ENCODE measurements around the gene SH3PXD2B. TPM values are rescaled to one million over a fixed set of nuclear protein-coding genes. Genes with fewer than 3 reads are reported as not detected.
"Not testable (repeated sequence)": the region's sequence is repeated elsewhere in the genome, so short reads cannot be mapped to it uniquely, and the experiment has no call there.

SH3PXD2B gene
- total and polyA plus RNA-seq, 8 donors = 4.2 to 24.9 (median 11.0) TPM

- Histone ChIP-seq H3K27ac (no peak overlapping the region), H3K27me3 (no peaks in the 10 kb centered on the region), H3K4me3 (no peak overlapping the region), H3K4me1 (no peaks in the 10 kb centered on the region), H3K9me3 (no peaks in the 10 kb centered on the region), H3K36me3 (no peaks in the 10 kb centered on the region)
- intact Hi-C loops (cut with DNase I) = loop anchor here in 1 of 3 donors (10.0 kb wide), 1 partner anchor 222 kb away; no protein-coding TSS in a partner anchor
- TF ChIP-seq, protein P1, sequence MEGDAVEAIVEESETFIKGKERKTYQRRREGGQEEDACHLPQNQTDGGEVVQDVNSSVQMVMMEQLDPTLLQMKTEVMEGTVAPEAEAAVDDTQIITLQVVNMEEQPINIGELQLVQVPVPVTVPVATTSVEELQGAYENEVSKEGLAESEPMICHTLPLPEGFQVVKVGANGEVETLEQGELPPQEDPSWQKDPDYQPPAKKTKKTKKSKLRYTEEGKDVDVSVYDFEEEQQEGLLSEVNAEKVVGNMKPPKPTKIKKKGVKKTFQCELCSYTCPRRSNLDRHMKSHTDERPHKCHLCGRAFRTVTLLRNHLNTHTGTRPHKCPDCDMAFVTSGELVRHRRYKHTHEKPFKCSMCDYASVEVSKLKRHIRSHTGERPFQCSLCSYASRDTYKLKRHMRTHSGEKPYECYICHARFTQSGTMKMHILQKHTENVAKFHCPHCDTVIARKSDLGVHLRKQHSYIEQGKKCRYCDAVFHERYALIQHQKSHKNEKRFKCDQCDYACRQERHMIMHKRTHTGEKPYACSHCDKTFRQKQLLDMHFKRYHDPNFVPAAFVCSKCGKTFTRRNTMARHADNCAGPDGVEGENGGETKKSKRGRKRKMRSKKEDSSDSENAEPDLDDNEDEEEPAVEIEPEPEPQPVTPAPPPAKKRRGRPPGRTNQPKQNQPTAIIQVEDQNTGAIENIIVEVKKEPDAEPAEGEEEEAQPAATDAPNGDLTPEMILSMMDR (IDR thresholded peaks at IDR 0.05) = no peak
- no peak for FAIRE-seq
- ATAC-seq = no peak
- DNase-seq = no peak
- WGBS, 2 donors = 87 to 88% methylated on average over 15 of the region's 15 CpGs
Observed at GRCh38 chr5:172482156-172483020, 28.1 kb upstream of the SH3PXD2B start.

- intact Hi-C loops (cut with DNase I) = loop anchor here in 2 of 3 donors (2.0 to 10.0 kb wide), 2 partner anchors 216 to 224 kb away; no protein-coding TSS in a partner anchor
- Histone ChIP-seq H3K9me3 (no peaks in the 10 kb centered on the region), H3K27ac (no peak overlapping the region), H3K27me3 (no peaks in the 10 kb centered on the region), H3K36me3 (no peaks in the 10 kb centered on the region), H3K4me3 (no peak overlapping the region), H3K4me1 (no peaks in the 10 kb centered on the region)
- TF ChIP-seq, protein P1 (IDR thresholded peaks at IDR 0.05) = no peak
- ATAC-seq = no peak
- 79 to 80% methylated on average over 10 of the region's 10 CpGs for WGBS, 2 donors
- DNase-seq = no peak
- FAIRE-seq = no peak
Observed at GRCh38 chr5:172481011-172481800, 26.9 kb upstream of the SH3PXD2B start.

DNA sequence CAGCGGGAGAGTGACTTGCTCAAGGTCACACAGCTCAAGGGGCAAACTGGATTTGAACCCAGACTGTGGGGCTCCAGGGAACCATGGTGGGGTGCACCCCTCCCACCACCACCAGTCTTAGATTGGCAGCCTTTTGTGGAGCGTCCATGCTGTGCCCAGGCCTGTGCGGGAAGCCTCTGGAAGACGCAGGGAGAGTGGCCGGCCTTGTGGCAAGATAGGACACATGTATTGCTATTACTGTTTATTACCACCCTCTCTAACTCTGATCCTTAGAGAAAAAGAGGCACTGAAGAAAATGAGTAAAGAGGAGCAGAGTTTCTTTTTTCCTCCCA is 25.4 kb upstream of the SH3PXD2B start:
- FAIRE-seq = no peak

DNA sequence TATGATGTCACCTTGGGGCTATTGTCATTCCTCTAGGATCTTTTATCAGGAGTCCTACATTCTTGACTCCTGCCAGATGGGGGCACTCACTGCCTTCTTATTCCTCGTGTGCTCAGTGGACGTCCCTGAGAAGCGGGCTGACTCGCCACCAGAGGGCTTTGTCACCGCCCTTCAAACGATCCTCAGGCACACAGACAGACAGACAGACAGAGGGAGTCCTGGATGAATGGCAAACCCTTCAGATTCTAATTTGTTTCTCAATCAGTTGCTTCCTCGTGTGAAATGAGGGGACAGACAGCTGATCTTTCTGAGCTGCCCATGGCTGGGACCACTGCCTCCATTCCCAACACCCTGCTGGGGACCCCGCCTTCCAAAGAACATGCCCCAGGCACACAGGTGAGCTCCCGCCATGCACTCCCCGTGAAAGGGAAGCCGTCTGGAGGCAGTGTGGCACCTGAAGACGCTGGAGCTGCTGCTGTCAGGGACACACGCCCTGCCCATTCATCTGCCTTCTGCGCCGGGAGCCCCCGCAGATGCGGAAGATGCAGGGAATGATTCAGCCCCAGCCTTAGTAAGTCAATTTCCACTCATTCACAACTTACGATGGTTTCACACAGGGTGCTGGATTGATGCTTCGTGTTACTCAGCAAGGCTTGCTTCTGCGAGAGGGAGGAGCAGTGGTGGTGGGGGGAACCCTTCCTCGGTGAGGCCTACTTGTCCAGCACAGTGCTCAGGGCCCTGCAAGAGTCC is 24.9 kb upstream of the SH3PXD2B start:
- no peaks in the 10 kb centered on the region for H3K36me3 ChIP-seq
- intact Hi-C loops (cut with DNase I) = loop anchor here in 1 of 3 donors (5.0 kb wide), 1 partner anchor 218 kb away; no protein-coding TSS in a partner anchor
- FAIRE-seq (peak; percentile 9), DNase-seq (peak; percentile 73 to 89 (median 78)), ATAC-seq (peak; percentile 98 to 100 (median 99))
- no peak overlapping the region for H3K27ac ChIP-seq
- no peaks in the 10 kb centered on the region for H3K4me1 ChIP-seq
- WGBS, 2 donors = 45 to 46% methylated on average over 21 of the region's 21 CpGs
- TF ChIP-seq, protein P1 (IDR thresholded peaks at IDR 0.05) = peak; percentile 68 to 86 (median 70)
- no peak overlapping the region for H3K4me3 ChIP-seq
- H3K27me3 ChIP-seq = no peaks in the 10 kb centered on the region
- H3K9me3 ChIP-seq = no peaks in the 10 kb centered on the region

More for the DNA sequence above, 25.4 kb upstream of the SH3PXD2B start:
- ATAC-seq = no peak
- 88% methylated on average over 5 of the region's 5 CpGs for WGBS, 2 donors
- TF ChIP-seq, protein P1 (IDR thresholded peaks at IDR 0.05) = no peak
- H3K4me3 ChIP-seq = no peak overlapping the region
- no peaks in the 10 kb centered on the region for H3K9me3 ChIP-seq
- intact Hi-C loops (cut with DNase I) = loop anchor here (2.0 to 10.0 kb wide), 3 partner anchors 217 to 225 kb away; no protein-coding TSS in a partner anchor
- H3K27me3 ChIP-seq = no peaks in the 10 kb centered on the region
- DNase-seq = no peak
- H3K36me3 ChIP-seq = no peaks in the 10 kb centered on the region
- H3K27ac ChIP-seq = no peak overlapping the region
- no peaks in the 10 kb centered on the region for H3K4me1 ChIP-seq

- 22 to 39% methylated on average over 2 to 3 of the region's 3 CpGs for WGBS, 2 donors
- H3K36me3 ChIP-seq, ATAC-seq, H3K4me3 ChIP-seq, H3K27ac ChIP-seq, H3K4me1 ChIP-seq, DNase-seq, FAIRE-seq, H3K9me3 ChIP-seq, H3K27me3 ChIP-seq: not testable (repeated sequence)
- intact Hi-C loops (cut with DNase I) = loop anchor here in 1 of 3 donors (5.0 kb wide), 1 partner anchor 219 kb away; no protein-coding TSS in a partner anchor
Observed at GRCh38 chr5:172478695-172479033, 24.3 kb upstream of the SH3PXD2B start.
